ENCODE results near the gene ZBTB8A.
"Not testable (repeated sequence)": the region's sequence is repeated elsewhere in the genome, so short reads cannot be mapped to it uniquely, and the experiment has no call there.

Gene ZBTB8A

GRCh38 chr1:32538887-32539583 lies at the start of gene ZBTB8A:
Gene ZBTB8A (plus strand): TSS chr1:32539427. CDS start chr1:32592932, 53,505 bp downstream.
- DNase-seq: peak; percentile 5

GRCh38 chr1:32489774-32490454 lies 49.3 kb upstream of the ZBTB8A start:
- DNase-seq: no peak

- DNase-seq: no peak
Measured at GRCh38 chr1:32491386-32491785, 47.8 kb upstream of the ZBTB8A start.

- DNase-seq: no peak
Measured at GRCh38 chr1:32494196-32494595, 45.0 kb upstream of the ZBTB8A start.

GRCh38 chr1:32494711-32495337 lies 44.4 kb upstream of the ZBTB8A start:
- DNase-seq: no peak

GRCh38 chr1:32496127-32496526 lies 43.1 kb upstream of the ZBTB8A start:
- no peak for DNase-seq

GRCh38 chr1:32498751-32499150 lies 40.5 kb upstream of the ZBTB8A start:
- DNase-seq: no peak

- DNase-seq: peak; percentile 17
Measured at GRCh38 chr1:32500387-32501209, 38.6 kb upstream of the ZBTB8A start.

- no peak for DNase-seq
Measured at GRCh38 chr1:32501865-32502264, 37.4 kb upstream of the ZBTB8A start.

- DNase-seq: no peak
Measured at GRCh38 chr1:32503153-32503552, 36.1 kb upstream of the ZBTB8A start.

GRCh38 chr1:32507021-32507420 lies 32.2 kb upstream of the ZBTB8A start:
- DNase-seq: no peak

- DNase-seq: no peak
Measured at GRCh38 chr1:32508761-32509160, 30.5 kb upstream of the ZBTB8A start.

GRCh38 chr1:32509939-32510338 lies 29.3 kb upstream of the ZBTB8A start:
- no peak for DNase-seq

- DNase-seq: no peak
Measured at GRCh38 chr1:32516402-32516801, 22.8 kb upstream of the ZBTB8A start.

GRCh38 chr1:32518976-32519375 lies 20.3 kb upstream of the ZBTB8A start:
- DNase-seq: no peak

- no peak for DNase-seq
Measured at GRCh38 chr1:32521165-32521564, 18.1 kb upstream of the ZBTB8A start.

GRCh38 chr1:32525053-32525452 lies 14.2 kb upstream of the ZBTB8A start:
- no peak for DNase-seq

GRCh38 chr1:32525661-32526444 lies 13.4 kb upstream of the ZBTB8A start:
- DNase-seq: no peak

- not testable (repeated sequence) for DNase-seq
Measured at GRCh38 chr1:32528550-32528949, 10.7 kb upstream of the ZBTB8A start.

- no peak for DNase-seq
Measured at GRCh38 chr1:32533792-32534327, 5.4 kb upstream of the ZBTB8A start.

- DNase-seq: no peak
Measured at GRCh38 chr1:32536117-32536516, 3.1 kb upstream of the ZBTB8A start.

- no peak for DNase-seq
Measured at GRCh38 chr1:32536764-32537163, 2.5 kb upstream of the ZBTB8A start.
